K562 (cell line): Measurements from ENCODE around the gene IL27RA. TPM values are rescaled to one million over a fixed set of nuclear protein-coding genes. Genes with fewer than 3 reads are reported as not detected.

Experiments used
- BMI1 ChIP-seq: fragments of 150-350 bp; IDR thresholded peaks from 2 replicates; pipeline ENCODE4 v1.6.1; 2014; ENCODE audit warnings: low read length
- MECOM ChIP-seq: fragments of 250-450 bp; sonication (Bioruptor Pico); IDR thresholded peaks from 2 replicates; pipeline ENCODE4 v1.8.0; 2022; ENCODE audit warnings: inconsistent platforms
- MED1 ChIP-seq: sonication (generic); formaldehyde crosslinking; IDR thresholded peaks from 2 replicates; pipeline ENCODE4 v1.8.1; 2023; ENCODE audit warnings: missing genetic modification reagents, borderline replicate concordance
- MXI1 ChIP-seq: IDR thresholded peaks from 2 replicates; pipeline ENCODE4 v1.6.1; 2011; ENCODE audit warnings: low read depth, mild to moderate bottlenecking, improper control_type of control experiment, low read length
- POLR2A ChIP-seq: fragments of 450-650 bp; conservative IDR thresholded peaks from 2 replicates; pipeline ENCODE4 v1.6.1; 2016
- POLR3G ChIP-seq: IDR thresholded peaks from 2 replicates; pipeline ENCODE4 v1.6.1; 2011; ENCODE audit not compliant: insufficient read length, insufficient replicate concordance; ENCODE audit errors: extremely low read depth
- PURB ChIP-seq: sonication (generic); formaldehyde crosslinking; IDR thresholded peaks from 2 replicates; pipeline ENCODE4 v1.9.0; 2021; ENCODE audit warnings: low read depth, mild to moderate bottlenecking, missing genetic modification reagents
- SUPT5H ChIP-seq: fragments of 450-650 bp; IDR thresholded peaks from 2 replicates; pipeline ENCODE4 v1.6.1; 2016
- TBL1XR1 ChIP-seq, 2 experiments: IDR thresholded peaks; 2 replicates each; pipeline ENCODE4 v1.6.1; 2012; ENCODE audit warnings: improper control_type of control experiment in 2 of 2, low read length in 2 of 2, mild to moderate bottlenecking in 1 of 2
- ZFX ChIP-seq: sonication (generic); formaldehyde crosslinking; IDR thresholded peaks from 2 replicates; pipeline ENCODE4 v1.8.0; 2022; ENCODE audit warnings: mild to moderate bottlenecking, missing genetic modification reagents, moderate library complexity
- ZNF384 ChIP-seq: IDR thresholded peaks from 2 replicates; pipeline ENCODE4 v1.6.1; 2012; ENCODE audit warnings: low read depth, low read length, improper control_type of control experiment
- polyA plus RNA-seq, 8 experiments: library from polyadenylated mRNA; depleted of rRNA in 4 of 8; stranded (reverse) in 5 of 8; unstranded in 3 of 8; fragments of >200 nt; fragmentation: Nextera tagmentation in 2 of 8; fragmentation: Illumina TruSeq in 1 of 8; extraction: Ambion mirVana in 2 of 8; extraction: Trizol in 1 of 8; gene quantifications; 2 replicates each; pipeline versions ENCODE4 v1.2.1 to v1.2.3, GENCODE V29; 2011 to 2014; ENCODE audit warnings: inconsistent platforms in 1 of 8, missing spikeins in 1 of 8
- total RNA-seq, 7 experiments: library from RNA; depleted of rRNA in 6 of 7; stranded (reverse); fragments of >200 nt in 6 of 7; fragmentation: Illumina TruSeq in 2 of 7; extraction: Trizol in 2 of 7; gene quantifications; 2 replicates each; pipeline versions ENCODE4 v1.2.1 to v1.2.3, GENCODE V29; 2011 to 2021; ENCODE audit warnings: low replicate concordance in 1 of 7
- TF ChIP-seq, protein P1 (sequence below): fragments of 450-650 bp; formaldehyde crosslinking; IDR thresholded peaks from 2 replicates; pipeline ENCODE4 v1.4.0; 2020; ENCODE audit warnings: mild to moderate bottlenecking, moderate library complexity
- TF ChIP-seq, protein P2 (sequence below): fragments of 250-450 bp; sonication (Bioruptor Pico); IDR thresholded peaks from 2 replicates; pipeline ENCODE4 v1.5.0; 2020; ENCODE audit warnings: mild to moderate bottlenecking
- TF ChIP-seq, protein P3 (sequence below): sonication (generic); formaldehyde crosslinking; IDR thresholded peaks from 2 replicates; pipeline ENCODE4 v1.8.1; 2023; ENCODE audit warnings: missing genetic modification reagents, mild to moderate bottlenecking, borderline replicate concordance
- TF ChIP-seq, protein P4 (sequence below): fragments of 200-400 bp; formaldehyde crosslinking; IDR thresholded peaks from 2 replicates; pipeline ENCODE4 v1.6.1; 2017; ENCODE audit warnings: mild to moderate bottlenecking, low read depth, low read length, moderate library complexity
- TF ChIP-seq, protein P5 (sequence below): fragments of 450-650 bp; IDR thresholded peaks from 2 replicates; pipeline ENCODE4 v1.6.1; 2018; ENCODE audit warnings: mild to moderate bottlenecking, low read depth; ENCODE audit not compliant: partially characterized antibody

IL27RA gene
- total and polyA plus RNA-seq, 9 of the 15 experiments (the other 6 are each of a cell fraction or from before 2014, with no cell fraction given) = 1.9 to 15.9 (median 12.0) TPM

DNA sequence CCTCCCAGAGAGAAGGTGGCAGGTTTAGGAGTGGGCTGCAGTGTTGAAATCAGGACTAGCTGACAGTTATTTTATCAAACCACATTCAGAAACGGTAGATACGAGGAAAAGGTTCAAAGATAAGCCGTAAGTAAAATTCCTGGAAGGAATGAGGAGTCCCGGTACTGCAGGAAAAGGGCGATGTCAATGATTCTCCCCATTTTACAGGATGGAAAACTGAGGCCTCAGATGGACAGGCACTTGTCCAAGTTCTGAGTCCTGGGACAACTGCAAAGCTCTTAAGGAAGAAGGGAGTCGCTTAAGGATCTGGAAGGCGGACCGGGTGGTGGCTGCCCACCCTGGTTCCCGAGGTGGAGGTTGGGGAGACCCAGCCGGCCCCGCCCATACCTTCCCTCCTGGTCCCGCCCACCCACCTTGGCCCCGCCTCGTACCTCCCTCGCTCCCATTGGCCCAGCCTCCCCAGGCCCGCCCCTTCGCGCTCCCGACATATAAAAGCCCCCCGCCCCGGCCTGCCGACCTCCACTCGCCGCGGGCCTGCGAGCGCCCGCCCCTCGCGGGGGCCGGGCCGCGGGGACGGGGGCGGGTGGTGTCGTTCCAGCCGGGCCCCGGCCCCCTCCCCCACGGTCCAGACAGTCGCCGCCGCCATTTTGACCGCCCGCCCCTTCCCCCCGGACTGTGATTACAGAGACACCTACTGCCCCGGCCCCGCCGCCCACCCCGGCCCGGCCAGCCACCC, 26.0 kb upstream of the IL27RA start (continued):
- TF ChIP-seq, protein P1, sequence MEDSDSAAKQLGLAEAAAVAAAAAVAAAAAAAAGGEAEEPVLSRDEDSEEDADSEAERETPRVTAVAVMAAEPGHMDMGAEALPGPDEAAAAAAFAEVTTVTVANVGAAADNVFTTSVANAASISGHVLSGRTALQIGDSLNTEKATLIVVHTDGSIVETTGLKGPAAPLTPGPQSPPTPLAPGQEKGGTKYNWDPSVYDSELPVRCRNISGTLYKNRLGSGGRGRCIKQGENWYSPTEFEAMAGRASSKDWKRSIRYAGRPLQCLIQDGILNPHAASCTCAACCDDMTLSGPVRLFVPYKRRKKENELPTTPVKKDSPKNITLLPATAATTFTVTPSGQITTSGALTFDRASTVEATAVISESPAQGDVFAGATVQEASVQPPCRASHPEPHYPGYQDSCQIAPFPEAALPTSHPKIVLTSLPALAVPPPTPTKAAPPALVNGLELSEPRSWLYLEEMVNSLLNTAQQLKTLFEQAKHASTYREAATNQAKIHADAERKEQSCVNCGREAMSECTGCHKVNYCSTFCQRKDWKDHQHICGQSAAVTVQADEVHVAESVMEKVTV (CRISPR knock-in tag) = no peak
- TF ChIP-seq, protein P2, sequence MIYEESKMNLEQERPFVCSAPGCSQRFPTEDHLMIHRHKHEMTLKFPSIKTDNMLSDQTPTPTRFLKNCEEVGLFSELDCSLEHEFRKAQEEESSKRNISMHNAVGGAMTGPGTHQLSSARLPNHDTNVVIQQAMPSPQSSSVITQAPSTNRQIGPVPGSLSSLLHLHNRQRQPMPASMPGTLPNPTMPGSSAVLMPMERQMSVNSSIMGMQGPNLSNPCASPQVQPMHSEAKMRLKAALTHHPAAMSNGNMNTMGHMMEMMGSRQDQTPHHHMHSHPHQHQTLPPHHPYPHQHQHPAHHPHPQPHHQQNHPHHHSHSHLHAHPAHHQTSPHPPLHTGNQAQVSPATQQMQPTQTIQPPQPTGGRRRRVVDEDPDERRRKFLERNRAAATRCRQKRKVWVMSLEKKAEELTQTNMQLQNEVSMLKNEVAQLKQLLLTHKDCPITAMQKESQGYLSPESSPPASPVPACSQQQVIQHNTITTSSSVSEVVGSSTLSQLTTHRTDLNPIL (CRISPR knock-in tag) = no peak
- no peak for TF ChIP-seq SUPT5H
- TF ChIP-seq, protein P3, sequence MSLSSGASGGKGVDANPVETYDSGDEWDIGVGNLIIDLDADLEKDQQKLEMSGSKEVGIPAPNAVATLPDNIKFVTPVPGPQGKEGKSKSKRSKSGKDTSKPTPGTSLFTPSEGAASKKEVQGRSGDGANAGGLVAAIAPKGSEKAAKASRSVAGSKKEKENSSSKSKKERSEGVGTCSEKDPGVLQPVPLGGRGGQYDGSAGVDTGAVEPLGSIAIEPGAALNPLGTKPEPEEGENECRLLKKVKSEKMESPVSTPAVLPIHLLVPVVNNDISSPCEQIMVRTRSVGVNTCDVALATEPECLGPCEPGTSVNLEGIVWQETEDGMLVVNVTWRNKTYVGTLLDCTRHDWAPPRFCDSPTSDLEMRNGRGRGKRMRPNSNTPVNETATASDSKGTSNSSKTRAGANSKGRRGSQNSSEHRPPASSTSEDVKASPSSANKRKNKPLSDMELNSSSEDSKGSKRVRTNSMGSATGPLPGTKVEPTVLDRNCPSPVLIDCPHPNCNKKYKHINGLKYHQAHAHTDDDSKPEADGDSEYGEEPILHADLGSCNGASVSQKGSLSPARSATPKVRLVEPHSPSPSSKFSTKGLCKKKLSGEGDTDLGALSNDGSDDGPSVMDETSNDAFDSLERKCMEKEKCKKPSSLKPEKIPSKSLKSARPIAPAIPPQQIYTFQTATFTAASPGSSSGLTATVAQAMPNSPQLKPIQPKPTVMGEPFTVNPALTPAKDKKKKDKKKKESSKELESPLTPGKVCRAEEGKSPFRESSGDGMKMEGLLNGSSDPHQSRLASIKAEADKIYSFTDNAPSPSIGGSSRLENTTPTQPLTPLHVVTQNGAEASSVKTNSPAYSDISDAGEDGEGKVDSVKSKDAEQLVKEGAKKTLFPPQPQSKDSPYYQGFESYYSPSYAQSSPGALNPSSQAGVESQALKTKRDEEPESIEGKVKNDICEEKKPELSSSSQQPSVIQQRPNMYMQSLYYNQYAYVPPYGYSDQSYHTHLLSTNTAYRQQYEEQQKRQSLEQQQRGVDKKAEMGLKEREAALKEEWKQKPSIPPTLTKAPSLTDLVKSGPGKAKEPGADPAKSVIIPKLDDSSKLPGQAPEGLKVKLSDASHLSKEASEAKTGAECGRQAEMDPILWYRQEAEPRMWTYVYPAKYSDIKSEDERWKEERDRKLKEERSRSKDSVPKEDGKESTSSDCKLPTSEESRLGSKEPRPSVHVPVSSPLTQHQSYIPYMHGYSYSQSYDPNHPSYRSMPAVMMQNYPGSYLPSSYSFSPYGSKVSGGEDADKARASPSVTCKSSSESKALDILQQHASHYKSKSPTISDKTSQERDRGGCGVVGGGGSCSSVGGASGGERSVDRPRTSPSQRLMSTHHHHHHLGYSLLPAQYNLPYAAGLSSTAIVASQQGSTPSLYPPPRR (CRISPR knock-in tag) = no peak
- TF ChIP-seq POLR3G = no peak
- no peak for TF ChIP-seq MXI1
- TF ChIP-seq ZNF384 = no peak; the same call in 1 of the 2 replicates
- 0 out of 2 replicates have a peak, but pooled peaks have one; percentile 25 for TF ChIP-seq POLR2A
- TF ChIP-seq, protein P4, sequence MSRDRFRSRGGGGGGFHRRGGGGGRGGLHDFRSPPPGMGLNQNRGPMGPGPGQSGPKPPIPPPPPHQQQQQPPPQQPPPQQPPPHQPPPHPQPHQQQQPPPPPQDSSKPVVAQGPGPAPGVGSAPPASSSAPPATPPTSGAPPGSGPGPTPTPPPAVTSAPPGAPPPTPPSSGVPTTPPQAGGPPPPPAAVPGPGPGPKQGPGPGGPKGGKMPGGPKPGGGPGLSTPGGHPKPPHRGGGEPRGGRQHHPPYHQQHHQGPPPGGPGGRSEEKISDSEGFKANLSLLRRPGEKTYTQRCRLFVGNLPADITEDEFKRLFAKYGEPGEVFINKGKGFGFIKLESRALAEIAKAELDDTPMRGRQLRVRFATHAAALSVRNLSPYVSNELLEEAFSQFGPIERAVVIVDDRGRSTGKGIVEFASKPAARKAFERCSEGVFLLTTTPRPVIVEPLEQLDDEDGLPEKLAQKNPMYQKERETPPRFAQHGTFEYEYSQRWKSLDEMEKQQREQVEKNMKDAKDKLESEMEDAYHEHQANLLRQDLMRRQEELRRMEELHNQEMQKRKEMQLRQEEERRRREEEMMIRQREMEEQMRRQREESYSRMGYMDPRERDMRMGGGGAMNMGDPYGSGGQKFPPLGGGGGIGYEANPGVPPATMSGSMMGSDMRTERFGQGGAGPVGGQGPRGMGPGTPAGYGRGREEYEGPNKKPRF = no peak
- peak; percentile 86; the same call in 1 of the 2 replicates for TF ChIP-seq MED1 (CRISPR knock-in tag)
- no peak for TF ChIP-seq PURB (CRISPR knock-in tag)
- no peak for TF ChIP-seq BMI1
- no peak; the same call in 1 of the 2 replicates for TF ChIP-seq ZFX (CRISPR knock-in tag)
- no peak for TF ChIP-seq MECOM
- TF ChIP-seq, protein P5, sequence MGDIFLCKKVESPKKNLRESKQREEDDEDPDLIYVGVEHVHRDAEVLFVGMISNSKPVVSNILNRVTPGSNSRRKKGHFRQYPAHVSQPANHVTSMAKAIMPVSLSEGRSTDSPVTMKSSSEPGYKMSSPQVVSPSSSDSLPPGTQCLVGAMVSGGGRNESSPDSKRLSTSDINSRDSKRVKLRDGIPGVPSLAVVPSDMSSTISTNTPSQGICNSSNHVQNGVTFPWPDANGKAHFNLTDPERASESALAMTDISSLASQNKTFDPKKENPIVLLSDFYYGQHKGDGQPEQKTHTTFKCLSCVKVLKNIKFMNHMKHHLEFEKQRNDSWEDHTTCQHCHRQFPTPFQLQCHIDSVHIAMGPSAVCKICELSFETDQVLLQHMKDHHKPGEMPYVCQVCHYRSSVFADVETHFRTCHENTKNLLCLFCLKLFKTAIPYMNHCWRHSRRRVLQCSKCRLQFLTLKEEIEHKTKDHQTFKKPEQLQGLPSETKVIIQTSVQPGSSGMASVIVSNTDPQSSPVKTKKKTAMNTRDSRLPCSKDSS = no peak
- no peak for TF ChIP-seq TBL1XR1 (IDR thresholded peaks at IDR 0.05; ENCODE audit: low read length in 2 of 2)
